ENCODE results near the gene C14orf180.
"Not testable (repeated sequence)": the region's sequence is repeated elsewhere in the genome, so short reads cannot be mapped to it uniquely, and the experiment has no call there.

The C14orf180 gene

GRCh38 chr14:104578321-104578720 is 1.2 kb upstream of the C14orf180 start:
- no peak for DNase-seq (ENCODE audit: low read depth in 2 of 2)

GRCh38 chr14:104579939-104580338 is 375 bp downstream of the C14orf180 start:
- not testable (repeated sequence) for DNase-seq (ENCODE audit: low read depth in 2 of 2)

GRCh38 chr14:104580961-104581360 is 1.4 kb downstream of the C14orf180 start:
- DNase-seq (ENCODE audit: low read depth in 2 of 2): no peak

GRCh38 chr14:104581521-104581920 is 2.0 kb downstream of the C14orf180 start:
- DNase-seq (ENCODE audit: low read depth in 2 of 2): no peak

GRCh38 chr14:104582005-104582404 is 2.4 kb downstream of the C14orf180 start:
- no peak for DNase-seq (ENCODE audit: low read depth in 2 of 2)

GRCh38 chr14:104582662-104583061 is 3.1 kb downstream of the C14orf180 start:
- DNase-seq (ENCODE audit: low read depth in 2 of 2): no peak

GRCh38 chr14:104583424-104584306 is 4.1 kb downstream of the C14orf180 start:
- no peak for DNase-seq (ENCODE audit: low read depth in 2 of 2)

- DNase-seq (ENCODE audit: low read depth in 2 of 2): no peak
Measured at GRCh38 chr14:104584557-104584956, 5.0 kb downstream of the C14orf180 start.

GRCh38 chr14:104585966-104586697 is 6.6 kb downstream of the C14orf180 start:
- no peak for DNase-seq (ENCODE audit: low read depth in 2 of 2)

- DNase-seq (ENCODE audit: low read depth in 2 of 2): no peak
Measured at GRCh38 chr14:104586832-104587620, 7.5 kb downstream of the C14orf180 start.

- no peak for DNase-seq (ENCODE audit: low read depth in 2 of 2)
Measured at GRCh38 chr14:104587641-104588040, 8.1 kb downstream of the C14orf180 start.

- DNase-seq (ENCODE audit: low read depth in 2 of 2): no peak
Measured at GRCh38 chr14:104588066-104588857, 8.7 kb downstream of the C14orf180 start.

GRCh38 chr14:104589338-104590195 is 10.0 kb downstream of the C14orf180 start:
- no peak for DNase-seq (ENCODE audit: low read depth in 2 of 2)

GRCh38 chr14:104590240-104590965 is 10.8 kb downstream of the C14orf180 start:
- DNase-seq (ENCODE audit: low read depth in 2 of 2): no peak

GRCh38 chr14:104591031-104591430 is 11.5 kb downstream of the C14orf180 start:
- no peak for DNase-seq (ENCODE audit: low read depth in 2 of 2)

GRCh38 chr14:104591506-104592291 is 12.1 kb downstream of the C14orf180 start:
- no peak for DNase-seq (ENCODE audit: low read depth in 2 of 2)

- DNase-seq (ENCODE audit: low read depth in 2 of 2): no peak
Measured at GRCh38 chr14:104592292-104592672, 12.7 kb downstream of the C14orf180 start.

- no peak for DNase-seq (ENCODE audit: low read depth in 2 of 2)
Measured at GRCh38 chr14:104592785-104593184, 13.2 kb downstream of the C14orf180 start.

- DNase-seq (ENCODE audit: low read depth in 2 of 2): no peak
Measured at GRCh38 chr14:104593241-104593701, 13.7 kb downstream of the C14orf180 start.
